GM12878 (cell line): ENCODE measurements around the gene GAMT. TPM values are rescaled to one million over a fixed set of nuclear protein-coding genes. Genes with fewer than 3 reads are reported as not detected.
A peak's percentile ranks its signal among the peaks of the same experiment; 100 is the strongest.

Experiments used
- ATAC-seq: fragments of 200-7000 bp; cut with Tn5 transposase; 3 replicates; pipeline ENCODE4 v1.9.1; 2020; ENCODE audit warnings: mild to moderate bottlenecking, moderate library complexity
- BruUV-seq: library from RNA; stranded (reverse); fragments of 400-500 nt; replicated peaks from 2 replicates; lab custom pipeline; 2021; lab: Mats Ljungman, UMichigan
- CTCF ChIA-PET: fragments of 300-600 bp; sonication (Branson Sonifier 250); formaldehyde crosslinking; extraction: SDS; loops from one replicate; lab custom pipeline; 2021; ENCODE audit warnings: inconsistent platforms; lab: Yijun Ruan, JAX
- POLR2A ChIA-PET: fragments of 350-600 bp; formaldehyde crosslinking; extraction: SDS; loops from one replicate; lab custom pipeline; 2021; ENCODE audit warnings: inconsistent platforms; lab: Charles Lee
- RAD21 ChIA-PET: fragments of 300-600 bp; sonication (Branson Sonifier 250); formaldehyde crosslinking; loops from one replicate; lab custom pipeline; 2023; ENCODE audit warnings: antibody characterized with exemption; ENCODE audit not compliant: unreplicated experiment; lab: Charles Lee
- SMC1A ChIA-PET: fragments of 300-600 bp; sonication (Branson Sonifier 250); formaldehyde crosslinking; loops from one replicate; lab custom pipeline; 2023; ENCODE audit not compliant: unreplicated experiment, uncharacterized antibody; lab: Charles Lee
- DNase-seq: peaks from one replicate; pipeline ENCODE4 v3.0.0-alpha.2; 2011; ENCODE audit warnings: low read depth, low spot score
- FAIRE-seq: peaks from 3 replicates; lab custom pipeline; 2011; peaks lifted over from hg19 to GRCh38; lab: Jason Lieb, UNC
- H2AFZ ChIP-seq: 2 replicates; pipeline ENCODE4 v1.6.0; 2011; ENCODE audit warnings: low read depth, low read length, control low read depth; ENCODE audit not compliant: control insufficient read depth
- H3K27ac ChIP-seq: 2 replicates; pipeline ENCODE4 v1.5.1; 2011; ENCODE audit warnings: control low read depth; ENCODE audit not compliant: control insufficient read depth, insufficient read depth
- H3K27me3 ChIP-seq, 2 experiments: replicated peaks in 1 of 2; 2 replicates each; pipeline versions ENCODE4 v1.6.0 to v1.6.1; 2011; ENCODE audit warnings: low read length in 1 of 2; ENCODE audit not compliant: control insufficient read depth in 2 of 2, insufficient read depth in 2 of 2
- H3K36me3 ChIP-seq, 2 experiments: 2 replicates each; pipeline ENCODE4 v1.5.1; 2011; ENCODE audit warnings: low read length in 1 of 2; ENCODE audit not compliant: control insufficient read depth in 2 of 2, insufficient read depth in 2 of 2
- H3K4me1 ChIP-seq: 2 replicates; pipeline ENCODE4 v1.6.1; 2011; ENCODE audit warnings: mild to moderate bottlenecking, low read length, moderate library complexity, mixed read lengths; ENCODE audit not compliant: control insufficient read depth, insufficient read depth
- H3K4me2 ChIP-seq: 2 replicates; pipeline ENCODE4 v1.6.0; 2011; ENCODE audit warnings: control low read depth; ENCODE audit not compliant: control insufficient read depth, insufficient read depth
- H3K4me3 ChIP-seq: fragments of 200-600 bp; sonication (generic); 2 replicates; pipeline ENCODE4 v1.5.1; 2016
- H3K79me2 ChIP-seq: 2 replicates; pipeline ENCODE4 v1.6.0; 2011; ENCODE audit warnings: low read length; ENCODE audit not compliant: control insufficient read depth, insufficient read depth
- H3K9ac ChIP-seq: 2 replicates; pipeline ENCODE4 v1.8.0; 2011; ENCODE audit warnings: low read length, control low read depth, mixed read lengths; ENCODE audit not compliant: control insufficient read depth, insufficient read depth
- H3K9me3 ChIP-seq: replicated peaks from 3 replicates; pipeline ENCODE4 v1.5.1; 2011; ENCODE audit warnings: mild to moderate bottlenecking, low read length; ENCODE audit not compliant: control insufficient read depth, insufficient read depth
- H4K20me1 ChIP-seq: 2 replicates; pipeline ENCODE4 v1.6.0; 2011; ENCODE audit not compliant: control insufficient read depth, insufficient read depth
- BCL11A ChIP-seq: IDR thresholded peaks from 2 replicates; pipeline ENCODE4 v1.6.1; 2011; ENCODE audit warnings: low read depth, low read length
- HDAC6 ChIP-seq: fragments of 200-600 bp; sonication (generic); IDR thresholded peaks from one replicate; pipeline ENCODE4 v1.8.0; 2017; ENCODE audit warnings: antibody characterized with exemption; ENCODE audit not compliant: unreplicated experiment
- HDGF ChIP-seq: fragments of 450-650 bp; IDR thresholded peaks from 2 replicates; pipeline ENCODE4 v1.6.1; 2016; ENCODE audit warnings: antibody characterized with exemption
- KDM1A ChIP-seq: fragments of 200-600 bp; sonication (generic); IDR thresholded peaks from 2 replicates; pipeline ENCODE4 v1.6.1; 2016; ENCODE audit warnings: borderline replicate concordance
- MEF2B ChIP-seq: fragments of 450-650 bp; IDR thresholded peaks from 2 replicates; pipeline ENCODE4 v1.6.1; 2018; ENCODE audit warnings: mild to moderate bottlenecking, moderate library complexity; ENCODE audit not compliant: partially characterized antibody, poor library complexity, severe bottlenecking
- NR2F1 ChIP-seq: fragments of 450-650 bp; conservative IDR thresholded peaks from 2 replicates; pipeline ENCODE4 v1.6.1; 2017; ENCODE audit warnings: mild to moderate bottlenecking
- PAX8 ChIP-seq: fragments of 450-650 bp; IDR thresholded peaks from 2 replicates; pipeline ENCODE4 v1.6.1; 2017; ENCODE audit warnings: mild to moderate bottlenecking, moderate library complexity
- SP1 ChIP-seq: IDR thresholded peaks from one replicate; pipeline ENCODE4 v1.6.1; 2011; ENCODE audit warnings: low read depth, low read length
- SUZ12 ChIP-seq: fragments of 200-600 bp; sonication (generic); IDR thresholded peaks from one replicate; pipeline ENCODE4 v1.6.1; 2018; ENCODE audit warnings: antibody characterized with exemption, mild to moderate bottlenecking; ENCODE audit not compliant: unreplicated experiment
- YY1 ChIP-seq: IDR thresholded peaks from 2 replicates; pipeline ENCODE4 v1.6.1; 2011; ENCODE audit warnings: low read depth, mild to moderate bottlenecking, low read length
- ZNF217 ChIP-seq: fragments of 450-650 bp; IDR thresholded peaks from 2 replicates; pipeline ENCODE4 v1.6.1; 2017; ENCODE audit warnings: antibody characterized with exemption, mild to moderate bottlenecking
- WGBS: methylation state at CpG from one replicate; pipeline ENCODE4 v1.1.6; 2016; ENCODE audit warnings: low lambda C conversion rate; ENCODE audit not compliant: insufficient replicate concordance, insufficient coverage; ENCODE audit errors: missing lambda C conversion rate; 5-methylcytosine and 5-hydroxymethylcytosine counted together
- in situ Hi-C: fragments of 300-500 bp; cut with MboI; formaldehyde crosslinking; loops from 9 replicates; pipeline ENCODE4 v1.14.3; 2018; ENCODE audit warnings: mixed read lengths
- intact Hi-C: fragments of 100-400 bp; cut with micrococcal nuclease; formaldehyde crosslinking; loops from one replicate; pipeline ENCODE4 v1.14.2; 2022; ENCODE audit not compliant: unreplicated experiment
- polyA plus RNA-seq, 11 experiments: library from polyadenylated mRNA; depleted of rRNA in 4 of 11; unstranded in 6 of 11; stranded (reverse) in 5 of 11; fragments of >200 nt; fragmentation: Nextera tagmentation in 4 of 11; fragmentation: Illumina TruSeq in 1 of 11; extraction: Ambion mirVana in 4 of 11; extraction: Trizol in 1 of 11; gene quantifications; 1 replicate in 1 of 11; 2 replicates in 10 of 11; pipeline versions ENCODE4 v1.2.1 to v1.2.3, GENCODE V29; 2011 to 2016; ENCODE audit warnings: inconsistent platforms in 2 of 11, missing spikeins in 2 of 11, low read depth in 1 of 11
- total RNA-seq, 4 experiments: library from RNA; depleted of rRNA in 3 of 4; stranded (reverse); fragments of >200 nt in 3 of 4; fragmentation: Illumina TruSeq in 1 of 4; extraction: Trizol in 1 of 4; gene quantifications; 2 replicates each; pipeline versions ENCODE4 v1.2.1 to v1.2.3, GENCODE V29; 2013 to 2021

Gene GAMT
- total and polyA plus RNA-seq, 10 of the 15 experiments (the other 5 are each of a cell fraction or from before 2014, with no cell fraction given): 1.6 to 131 (median 38.8) TPM

GRCh38 chr19:1399079-1399478, 2.3 kb downstream of the GAMT start:
- BruUV-seq: no TSS peak
- no peaks in the 10 kb centered on the region for H4K20me1 ChIP-seq
- ChIA-PET CTCF (no interaction called here), SMC1A (no interaction called here), POLR2A (no interaction called here), RAD21 (no interaction called here)
- H3K27ac ChIP-seq: no peak overlapping the region
- H3K9me3 ChIP-seq: no peaks in the 10 kb centered on the region
- FAIRE-seq (no peak), DNase-seq (no peak), ATAC-seq (no peak)
- no peak overlapping the region for H3K4me2 ChIP-seq
- no peak overlapping the region for H2AFZ ChIP-seq
- intact Hi-C loops: no loop called here
- no peak overlapping the region for H3K9ac ChIP-seq
- H3K4me3 ChIP-seq: no peak overlapping the region
- 84% methylated on average over 19 of the region's 19 CpGs for WGBS
- H3K27me3 ChIP-seq: peaks cover 1 to 5% of the 10 kb centered on the region in 2 experiments; a peak in 2 of 4 replicates
- in situ Hi-C loops: no loop called here
- H3K36me3 ChIP-seq: no peaks in the 10 kb centered on the region; a peak in 2 of 4 replicates
- H3K4me1 ChIP-seq: peaks cover 4% of the 10 kb centered on the region
- no peaks in the 10 kb centered on the region; the same call in 1 of the 2 replicates for H3K79me2 ChIP-seq
- TF ChIP-seq MEF2B: no peak
- no peak for TF ChIP-seq HDGF
- no peak for TF ChIP-seq SP1
- TF ChIP-seq BCL11A: no peak
- TF ChIP-seq HDAC6: no peak
- TF ChIP-seq YY1: no peak
- no peak for TF ChIP-seq NR2F1
- TF ChIP-seq ZNF217: no peak
- no peak for TF ChIP-seq PAX8

- DNase-seq (no peak), FAIRE-seq (no peak), ATAC-seq (no peak)
- WGBS: 54% methylated on average over 9 of the region's 9 CpGs
- 0 out of 2 replicates have a peak, but pooled peaks have one; percentile 57 for TF ChIP-seq KDM1A
- no peak for TF ChIP-seq SUZ12
- H3K4me1 ChIP-seq: peaks cover 4% of the 10 kb centered on the region
- no peaks in the 10 kb centered on the region; the same call in 1 of the 2 replicates for H3K79me2 ChIP-seq
- no peaks in the 10 kb centered on the region for H4K20me1 ChIP-seq
- in situ Hi-C loops: no loop called here
- ChIA-PET POLR2A (no interaction called here), CTCF (no interaction called here), SMC1A (no interaction called here), RAD21 (no interaction called here)
- no peak overlapping the region for H3K4me2 ChIP-seq
- no peak overlapping the region for H3K27ac ChIP-seq
- H3K27me3 ChIP-seq: peaks cover 1 to 5% of the 10 kb centered on the region in 2 experiments; a peak in 2 of 4 replicates
- H2AFZ ChIP-seq: no peak overlapping the region
- no peaks in the 10 kb centered on the region; a peak in 3 of 4 replicates for H3K36me3 ChIP-seq
- no peak overlapping the region for H3K9ac ChIP-seq
- no TSS peak for BruUV-seq
- no peak overlapping the region for H3K4me3 ChIP-seq
- H3K9me3 ChIP-seq: no peaks in the 10 kb centered on the region
- intact Hi-C loops: no loop called here
Measured at GRCh38 chr19:1397838-1398237, 3.5 kb downstream of the GAMT start.
